HG03159 (cell line): Measurements from ENCODE around the gene RBMS3.

Experiments
- ATAC-seq: cut with Tn5 transposase; IDR thresholded peaks from one replicate; pipeline ENCODE4 v1.9.1; 2021; ENCODE audit warnings: mild to moderate bottlenecking, moderate library complexity; ENCODE audit not compliant: unreplicated experiment

Gene RBMS3

GRCh38 chr3:29557825-29558224, 277.0 kb downstream of the RBMS3 start:
- no peak for ATAC-seq

DNA sequence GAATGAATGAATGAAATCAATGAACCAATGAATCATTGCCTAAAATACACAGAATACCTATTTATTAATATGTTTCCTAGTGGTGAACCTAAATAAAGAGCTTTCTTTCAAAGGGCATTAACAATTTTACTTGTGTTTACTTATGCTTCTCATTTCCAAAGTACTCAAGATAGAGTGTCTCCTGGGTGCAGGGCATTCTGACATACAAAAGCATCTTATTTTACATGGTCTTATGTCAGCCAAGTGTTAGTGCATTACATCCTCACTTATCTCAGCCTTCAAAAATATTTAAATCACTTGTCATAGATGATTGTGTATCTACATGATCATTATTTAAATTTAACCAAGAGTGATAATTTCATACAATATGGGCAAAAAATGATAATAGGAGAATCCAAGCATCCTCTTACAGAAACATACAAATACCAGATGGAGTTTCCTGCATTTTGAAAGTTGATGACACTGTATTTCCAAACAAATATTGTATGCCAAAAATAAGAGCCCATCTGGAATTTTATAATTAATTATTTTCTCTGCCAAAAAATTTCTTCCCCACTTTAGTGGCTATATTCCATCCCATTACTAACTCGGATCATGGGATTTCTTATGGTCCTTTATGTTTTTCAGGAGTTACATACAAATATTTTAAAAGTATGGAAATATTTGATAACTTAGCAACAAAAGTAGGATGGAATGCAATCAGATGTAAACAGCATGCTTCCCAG, 279.0 kb downstream of the RBMS3 start:
- no peak for ATAC-seq

DNA sequence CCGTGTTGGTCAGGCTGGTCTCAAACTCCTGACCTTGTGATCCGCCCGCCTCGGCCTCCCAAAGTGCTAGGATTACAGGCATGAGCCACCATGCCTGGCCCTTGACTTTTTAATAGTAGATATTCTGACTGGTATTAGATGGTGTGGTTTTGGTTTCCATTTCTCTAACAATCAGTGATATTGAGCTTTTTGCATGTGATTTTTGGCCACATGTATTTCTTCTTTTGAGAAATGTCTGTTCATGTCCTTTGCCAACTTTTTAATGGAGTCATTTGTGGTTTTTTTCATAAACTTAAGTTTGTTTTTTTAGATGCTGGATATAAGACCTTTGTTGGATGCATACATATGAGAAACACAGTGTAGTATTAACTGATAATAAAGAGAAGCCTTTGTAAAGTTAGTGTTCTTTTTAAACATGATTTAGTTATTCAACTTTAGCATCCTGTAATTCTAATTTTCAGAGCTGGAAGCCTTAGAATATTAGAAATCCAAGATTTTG, 280.8 kb downstream of the RBMS3 start:
- ATAC-seq, result no peak

DNA sequence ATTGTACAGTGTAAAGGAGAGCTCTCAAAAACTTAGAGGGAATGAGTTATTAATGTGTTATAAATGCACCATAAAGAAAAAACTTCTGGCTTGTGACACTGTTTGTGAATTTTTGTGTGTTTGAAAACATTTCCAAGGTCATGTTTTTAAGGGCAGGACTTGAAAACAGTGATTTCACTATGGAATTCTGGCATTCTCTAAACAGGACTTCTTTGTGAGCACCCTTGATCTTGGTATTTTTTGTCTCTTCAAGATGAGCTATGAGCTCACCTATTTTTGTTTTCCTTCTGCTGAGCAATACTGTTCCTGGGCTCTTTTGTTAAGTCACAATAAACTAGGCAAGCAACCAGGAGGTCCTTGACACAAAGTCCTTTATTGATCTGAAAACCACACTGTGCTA, 284.4 kb downstream of the RBMS3 start:
- no peak for ATAC-seq

GRCh38 chr3:29567501-29567900, 286.6 kb downstream of the RBMS3 start:
- ATAC-seq, result no peak

DNA sequence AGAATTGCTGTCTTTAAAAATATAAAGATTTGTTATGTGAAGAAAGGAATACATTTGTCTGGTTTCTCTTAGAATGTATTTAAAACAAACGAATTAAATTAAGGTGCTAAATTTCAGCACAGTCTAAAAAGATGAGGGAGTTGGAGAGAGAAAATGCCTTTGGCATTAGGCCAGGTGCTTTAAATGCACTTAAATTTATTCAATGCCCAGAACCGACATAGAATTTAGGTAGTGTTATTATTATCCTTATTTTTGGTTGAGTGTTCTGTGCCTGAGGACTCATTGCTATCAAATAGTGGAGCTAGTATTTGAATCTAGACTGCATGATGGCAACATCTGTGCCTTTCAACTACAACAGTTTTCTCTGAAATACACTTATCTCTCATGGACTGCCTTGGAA, 287.5 kb downstream of the RBMS3 start:
- ATAC-seq, result no peak

- ATAC-seq, result no peak
Observed at GRCh38 chr3:29576181-29576580, 295.3 kb downstream of the RBMS3 start.

- ATAC-seq, result no peak
Observed at GRCh38 chr3:29576675-29577074, 295.8 kb downstream of the RBMS3 start.

DNA sequence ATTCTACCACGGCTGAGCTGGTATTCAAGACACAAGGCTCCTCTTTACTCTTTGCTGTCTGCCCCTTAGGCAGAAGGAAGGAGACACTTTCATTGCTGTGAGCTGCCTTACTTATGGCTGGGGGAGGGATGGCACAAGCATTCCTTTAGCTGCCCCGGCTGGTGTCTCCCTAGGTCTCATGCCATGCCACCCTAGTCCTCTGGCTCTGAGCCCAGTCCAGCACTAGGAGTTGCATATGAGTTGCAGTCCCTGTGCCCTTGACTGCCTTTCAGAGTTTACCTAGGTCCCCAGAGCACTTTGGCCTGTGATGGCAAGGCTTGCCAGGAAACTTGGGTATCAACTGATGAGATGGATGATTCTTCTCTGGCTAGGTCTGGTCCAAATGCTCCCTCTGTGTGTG, 296.4 kb downstream of the RBMS3 start:
- no peak for ATAC-seq

- ATAC-seq, result no peak
Observed at GRCh38 chr3:29581311-29581710, 300.4 kb downstream of the RBMS3 start.

- no peak for ATAC-seq
Observed at GRCh38 chr3:29582273-29582672, 301.4 kb downstream of the RBMS3 start.

DNA sequence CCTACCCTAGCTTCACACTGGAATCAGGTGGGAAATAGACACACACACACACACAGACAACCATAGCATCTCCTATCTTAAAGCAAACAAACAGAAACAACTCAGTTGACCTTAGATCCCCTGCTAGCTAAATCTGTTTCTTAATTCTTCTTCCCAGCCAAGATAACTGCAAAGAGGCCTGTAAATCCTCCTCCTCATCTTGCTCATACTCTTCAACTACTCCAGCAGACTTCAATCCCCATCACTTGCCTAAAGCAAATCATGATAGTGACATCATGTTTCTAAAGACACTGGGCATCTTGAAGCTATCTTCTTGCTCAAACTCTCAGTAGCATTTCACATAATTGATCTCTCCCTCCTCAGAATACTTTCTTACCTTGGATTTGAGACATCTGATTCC, 303.0 kb downstream of the RBMS3 start:
- ATAC-seq, result no peak

GRCh38 chr3:29585368-29585767, 304.5 kb downstream of the RBMS3 start:
- ATAC-seq, result no peak

GRCh38 chr3:29587340-29587739, 306.5 kb downstream of the RBMS3 start:
- ATAC-seq, result no peak

- ATAC-seq, result no peak
Observed at GRCh38 chr3:29590012-29590411, 309.1 kb downstream of the RBMS3 start.

DNA sequence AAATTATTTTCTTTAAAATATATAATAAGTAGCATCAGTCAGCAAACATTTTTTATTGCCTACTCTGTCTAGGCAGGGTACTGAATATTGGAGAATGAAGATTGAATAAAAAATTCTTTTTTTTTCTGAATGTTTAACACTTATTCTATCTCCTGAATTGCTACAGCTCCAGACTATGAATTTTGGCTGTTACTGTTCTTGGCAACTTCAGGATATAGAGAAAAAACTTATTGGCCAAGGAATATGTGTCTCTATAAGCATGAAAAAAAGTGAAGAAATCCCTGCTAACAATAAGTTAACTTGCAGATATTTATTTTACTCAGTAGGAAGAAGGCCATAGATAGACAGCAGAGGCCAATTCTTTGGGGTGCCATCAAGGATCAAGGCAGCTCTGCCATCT, 309.6 kb downstream of the RBMS3 start:
- no peak for ATAC-seq

DNA sequence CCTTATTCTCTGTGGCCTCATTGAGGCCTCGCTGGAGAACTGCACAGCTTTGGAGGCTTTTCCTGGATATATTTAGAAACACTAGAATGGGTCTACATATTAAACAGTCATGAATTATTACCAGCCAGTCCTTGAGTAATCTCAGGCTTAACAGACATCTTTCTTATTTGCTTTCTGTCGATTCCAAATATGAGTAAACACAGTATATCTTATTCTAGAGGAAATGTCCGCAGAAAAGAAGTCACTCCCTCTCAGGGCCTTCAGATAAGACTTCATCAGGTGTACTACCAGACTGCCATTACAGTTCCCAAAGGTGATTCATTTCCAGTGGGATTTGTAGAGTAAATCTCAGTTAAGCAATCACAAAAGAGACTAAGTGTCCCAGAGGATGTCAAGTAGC, 310.7 kb downstream of the RBMS3 start:
- ATAC-seq, result no peak

GRCh38 chr3:29593802-29594201, 312.9 kb downstream of the RBMS3 start:
- no peak for ATAC-seq

DNA sequence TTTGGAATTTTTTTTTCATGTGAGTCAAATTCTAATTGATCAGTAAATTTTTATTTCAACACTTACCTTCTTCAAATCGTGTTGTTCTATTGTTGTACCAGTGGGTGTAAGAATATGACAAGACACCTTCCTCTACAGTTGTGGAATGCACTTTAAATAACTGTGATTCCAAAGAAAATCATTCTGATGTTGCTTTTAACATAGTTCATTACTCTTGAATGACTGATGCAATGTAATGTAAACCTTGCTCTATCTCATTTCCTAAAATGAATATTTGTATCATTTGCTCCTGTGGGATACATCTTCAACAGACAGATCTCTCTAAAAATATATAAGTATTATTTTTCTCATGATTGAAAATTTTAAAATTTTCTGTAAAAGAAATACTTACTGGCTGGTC, 313.4 kb downstream of the RBMS3 start:
- ATAC-seq, result no peak

- no peak for ATAC-seq
Observed at GRCh38 chr3:29597376-29598008, 316.6 kb downstream of the RBMS3 start.

DNA sequence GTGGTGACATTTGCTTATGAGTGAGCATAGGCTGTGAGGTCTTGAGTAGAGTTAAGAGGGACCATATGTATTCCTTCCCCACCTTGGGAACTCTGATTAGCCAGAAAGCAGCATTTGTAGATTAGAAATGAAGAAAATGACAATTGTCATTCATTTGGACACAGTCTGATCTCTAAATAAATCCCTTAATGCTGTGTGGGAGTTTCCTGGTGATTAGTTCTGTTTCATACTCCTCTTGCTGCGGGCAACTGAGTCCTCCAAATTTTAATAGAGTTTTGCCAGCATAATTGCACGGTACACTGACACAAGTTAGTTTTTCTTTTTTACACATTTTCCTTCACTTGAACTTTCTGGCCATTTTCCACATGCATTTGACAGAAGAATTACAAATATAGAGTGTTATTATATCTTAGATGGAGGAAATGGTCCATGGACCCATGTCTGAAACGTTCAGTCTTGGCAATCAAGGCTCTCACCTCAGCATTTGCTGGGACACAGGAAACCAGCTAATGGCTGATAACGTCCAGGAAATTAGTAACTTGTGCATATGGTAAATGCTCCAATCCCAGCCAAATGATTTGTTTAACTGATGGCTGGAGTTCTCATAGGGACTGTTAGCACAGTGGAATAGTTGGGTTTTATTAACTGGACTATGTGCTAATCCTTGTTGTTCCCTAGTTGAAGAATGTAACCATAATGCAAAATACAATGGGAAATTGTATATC, 321.2 kb downstream of the RBMS3 start:
- no peak for ATAC-seq

GRCh38 chr3:29605845-29606244, 325.0 kb downstream of the RBMS3 start:
- no peak for ATAC-seq
